KMS-11 (cell line): ENCODE data around the gene CDC25A.

Experiments used
- H2AFZ ChIP-seq: fragments of 200-600 bp; sonication (generic); 2 replicates; pipeline ENCODE4 v1.6.1; 2016; ENCODE audit warnings: antibody characterized with exemption, mixed run types, low read depth
- H3K27ac ChIP-seq: fragments of 200-600 bp; sonication (generic); 2 replicates; pipeline ENCODE4 v1.6.1; 2016; ENCODE audit warnings: mild to moderate bottlenecking, mixed run types
- H3K27me3 ChIP-seq: fragments of 200-600 bp; sonication (generic); 2 replicates; pipeline ENCODE4 v1.6.1; 2017; ENCODE audit warnings: mild to moderate bottlenecking, low read depth, mixed run types, moderate library complexity; ENCODE audit not compliant: insufficient read depth
- H3K36me3 ChIP-seq: fragments of 200-600 bp; sonication (generic); 2 replicates; pipeline ENCODE4 v1.6.1; 2017; ENCODE audit warnings: mild to moderate bottlenecking, mixed run types; ENCODE audit not compliant: insufficient read depth
- H3K4me1 ChIP-seq: fragments of 200-600 bp; sonication (generic); 2 replicates; pipeline ENCODE4 v1.6.1; 2016; ENCODE audit warnings: mild to moderate bottlenecking, low read depth, mixed run types; ENCODE audit not compliant: poor library complexity, severe bottlenecking
- H3K4me2 ChIP-seq: fragments of 200-600 bp; sonication (generic); 2 replicates; pipeline ENCODE4 v1.7.0; 2016; ENCODE audit warnings: mild to moderate bottlenecking, mixed run types
- H3K4me3 ChIP-seq: fragments of 200-600 bp; sonication (generic); IDR thresholded peaks from 2 replicates; pipeline ENCODE4 v1.6.1; 2017; ENCODE audit warnings: low read depth, low read length, mixed read lengths; ENCODE audit not compliant: insufficient read depth
- H3K79me2 ChIP-seq: fragments of 200-600 bp; sonication (generic); 2 replicates; pipeline ENCODE4 v1.6.1; 2016; ENCODE audit warnings: low read depth, mixed run types; ENCODE audit not compliant: insufficient read depth
- H3K9ac ChIP-seq: fragments of 200-600 bp; sonication (generic); 2 replicates; pipeline ENCODE4 v1.6.1; 2016; ENCODE audit warnings: mild to moderate bottlenecking, mixed run types
- H4K20me1 ChIP-seq: fragments of 200-600 bp; sonication (generic); 2 replicates; pipeline ENCODE4 v1.6.1; 2016; ENCODE audit warnings: mild to moderate bottlenecking, mixed run types; ENCODE audit not compliant: insufficient read depth
- CTCF ChIP-seq: fragments of 200-600 bp; sonication (generic); conservative IDR thresholded peaks from 2 replicates; pipeline ENCODE4 v1.6.1; 2017; ENCODE audit warnings: low read depth, mild to moderate bottlenecking, antibody characterized with exemption, low read length, moderate library complexity, mixed read lengths

CDC25A gene

DNA sequence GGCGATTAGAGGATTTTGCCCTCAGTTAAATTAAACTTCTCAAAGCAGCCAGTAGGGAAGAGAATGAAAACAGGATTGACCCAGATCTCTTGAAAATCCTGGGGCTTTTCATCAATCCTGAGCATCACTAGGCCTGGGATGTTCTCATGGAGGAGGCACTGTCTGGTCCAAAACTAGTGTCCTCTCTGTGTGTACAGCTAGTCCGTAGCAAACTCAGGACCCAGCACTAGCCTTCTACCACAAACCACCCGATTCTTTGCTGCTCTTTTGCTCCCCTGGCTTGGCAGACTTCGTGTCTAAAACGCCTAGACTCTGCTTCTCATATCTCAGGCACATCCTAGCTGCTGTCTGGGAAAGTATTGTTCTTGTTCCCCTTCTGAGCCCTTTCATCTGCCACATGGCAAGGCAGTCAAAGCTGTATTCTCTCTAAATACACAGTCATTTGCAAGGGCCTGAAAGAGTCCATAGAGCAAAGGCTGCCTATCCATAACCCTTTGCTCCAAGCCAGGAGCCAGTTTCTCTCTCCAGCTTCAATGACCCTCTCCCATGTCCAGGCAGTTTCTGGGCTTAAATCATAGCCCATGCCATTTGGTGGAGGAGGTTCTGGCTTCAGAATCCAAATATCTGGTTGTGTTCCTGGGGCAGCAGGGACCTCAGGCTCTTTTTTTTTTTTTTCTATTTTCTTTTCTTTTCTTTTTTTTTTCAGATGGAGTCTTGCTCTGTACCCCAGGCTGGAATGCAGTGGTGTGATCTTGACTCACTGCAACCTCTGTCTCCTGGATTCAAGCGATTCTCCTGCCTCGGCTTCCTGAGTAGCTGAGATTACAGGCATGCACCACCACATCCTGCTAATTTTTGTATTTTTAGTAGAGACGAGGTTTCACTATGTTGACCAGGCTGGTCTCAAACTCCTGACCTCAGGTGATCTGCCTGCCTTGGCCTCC, 52.4 kb downstream of the CDC25A start:
- Histone ChIP-seq H2AFZ (no peak overlapping the region), H3K79me2 (no peaks in the 10 kb centered on the region), H3K36me3 (no peaks in the 10 kb centered on the region), H3K27ac (no peak overlapping the region), H3K27me3 (no peaks in the 10 kb centered on the region), H3K9ac (no peak overlapping the region), H3K4me2 (no peak overlapping the region), H3K4me1 (no peaks in the 10 kb centered on the region), H4K20me1 (no peaks in the 10 kb centered on the region), H3K4me3 (no peak overlapping the region)
- TF ChIP-seq CTCF, result no peak

- H3K27ac ChIP-seq, result no peak overlapping the region
- no peaks in the 10 kb centered on the region for H3K79me2 ChIP-seq
- H3K4me2 ChIP-seq, result no peak overlapping the region
- H4K20me1 ChIP-seq, result no peaks in the 10 kb centered on the region
- no peak for TF ChIP-seq CTCF
- H2AFZ ChIP-seq, result no peak overlapping the region
- no peaks in the 10 kb centered on the region for H3K36me3 ChIP-seq
- no peak overlapping the region for H3K9ac ChIP-seq
- H3K4me3 ChIP-seq, result no peak overlapping the region
- no peaks in the 10 kb centered on the region for H3K27me3 ChIP-seq
- H3K4me1 ChIP-seq, result no peaks in the 10 kb centered on the region
Observed at GRCh38 chr3:48130321-48130904, 57.8 kb downstream of the CDC25A start.

GRCh38 chr3:48129921-48130320, 58.3 kb downstream of the CDC25A start:
- Histone ChIP-seq H3K9ac (no peak overlapping the region), H3K4me3 (no peak overlapping the region), H3K4me1 (no peaks in the 10 kb centered on the region), H3K79me2 (no peaks in the 10 kb centered on the region), H3K27me3 (no peaks in the 10 kb centered on the region), H3K36me3 (no peaks in the 10 kb centered on the region), H2AFZ (no peak overlapping the region), H4K20me1 (no peaks in the 10 kb centered on the region), H3K27ac (no peak overlapping the region), H3K4me2 (no peak overlapping the region)
- no peak for TF ChIP-seq CTCF

DNA sequence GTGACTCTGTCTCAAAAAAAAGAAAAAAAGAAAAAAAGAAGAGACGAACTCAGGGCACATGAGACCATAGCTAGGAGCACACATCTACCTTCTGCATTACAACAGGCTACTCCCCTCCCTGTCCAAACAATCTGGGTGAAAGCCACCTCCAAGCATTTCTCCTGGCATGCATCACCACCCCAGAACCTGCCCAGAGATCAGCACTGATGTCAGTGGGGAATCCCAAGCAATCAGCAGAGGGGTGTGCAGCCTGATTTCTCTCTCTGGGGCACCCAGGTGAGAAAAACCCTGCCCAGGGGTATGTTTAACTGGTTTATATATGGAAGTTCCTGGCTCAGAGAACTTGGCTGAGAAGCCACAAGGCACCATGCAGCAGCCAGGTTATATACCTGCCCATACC, 59.4 kb downstream of the CDC25A start:
- no peaks in the 10 kb centered on the region for H4K20me1 ChIP-seq
- no peaks in the 10 kb centered on the region for H3K4me1 ChIP-seq
- no peak for TF ChIP-seq CTCF
- H3K36me3 ChIP-seq, result no peaks in the 10 kb centered on the region
- no peak overlapping the region for H3K4me2 ChIP-seq
- no peak overlapping the region for H3K9ac ChIP-seq
- no peak overlapping the region for H3K27ac ChIP-seq
- no peak overlapping the region for H2AFZ ChIP-seq
- no peaks in the 10 kb centered on the region for H3K27me3 ChIP-seq
- H3K79me2 ChIP-seq, result no peaks in the 10 kb centered on the region
- H3K4me3 ChIP-seq, result no peak overlapping the region
